Measurements from ENCODE around the gene PDE6A.

PDE6A gene

DNA sequence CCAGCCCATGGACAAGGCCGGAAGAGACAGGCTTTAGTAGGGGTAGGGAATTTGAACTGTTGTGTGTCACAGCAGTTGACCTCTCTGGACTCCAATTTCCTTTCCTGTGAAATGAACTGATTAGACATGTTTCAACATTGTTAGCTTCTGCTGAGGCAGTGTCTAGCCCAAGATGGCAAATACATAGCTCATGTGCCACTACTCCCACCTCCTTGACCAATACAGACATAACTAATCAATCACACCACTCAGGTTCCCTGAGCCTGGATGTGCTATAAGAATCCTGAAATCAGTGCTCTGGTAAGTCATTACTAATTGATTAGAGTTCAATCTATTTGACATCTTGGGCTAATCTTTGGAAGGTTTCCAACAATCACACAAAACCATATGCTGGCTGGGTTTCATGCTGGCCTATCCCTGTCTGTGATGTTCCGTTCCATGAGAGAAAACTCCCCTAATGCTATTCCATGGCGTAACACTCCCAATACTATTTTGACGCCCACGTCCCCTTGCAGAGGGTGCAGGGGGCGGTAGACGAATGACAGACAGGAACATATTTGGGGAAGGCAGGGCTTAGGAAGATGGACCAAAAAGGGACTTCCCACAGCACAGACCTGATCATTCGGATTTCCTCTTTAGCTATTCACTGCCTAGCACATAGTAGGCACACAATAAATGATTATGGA, 95.2 kb downstream of the PDE6A start:
- TF ChIP-seq, protein P1, sequence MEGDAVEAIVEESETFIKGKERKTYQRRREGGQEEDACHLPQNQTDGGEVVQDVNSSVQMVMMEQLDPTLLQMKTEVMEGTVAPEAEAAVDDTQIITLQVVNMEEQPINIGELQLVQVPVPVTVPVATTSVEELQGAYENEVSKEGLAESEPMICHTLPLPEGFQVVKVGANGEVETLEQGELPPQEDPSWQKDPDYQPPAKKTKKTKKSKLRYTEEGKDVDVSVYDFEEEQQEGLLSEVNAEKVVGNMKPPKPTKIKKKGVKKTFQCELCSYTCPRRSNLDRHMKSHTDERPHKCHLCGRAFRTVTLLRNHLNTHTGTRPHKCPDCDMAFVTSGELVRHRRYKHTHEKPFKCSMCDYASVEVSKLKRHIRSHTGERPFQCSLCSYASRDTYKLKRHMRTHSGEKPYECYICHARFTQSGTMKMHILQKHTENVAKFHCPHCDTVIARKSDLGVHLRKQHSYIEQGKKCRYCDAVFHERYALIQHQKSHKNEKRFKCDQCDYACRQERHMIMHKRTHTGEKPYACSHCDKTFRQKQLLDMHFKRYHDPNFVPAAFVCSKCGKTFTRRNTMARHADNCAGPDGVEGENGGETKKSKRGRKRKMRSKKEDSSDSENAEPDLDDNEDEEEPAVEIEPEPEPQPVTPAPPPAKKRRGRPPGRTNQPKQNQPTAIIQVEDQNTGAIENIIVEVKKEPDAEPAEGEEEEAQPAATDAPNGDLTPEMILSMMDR (IDR thresholded peaks at IDR 0.05; ENCODE audit: low read depth, low read length), result no peak
- DNase-seq (ENCODE audit: extremely low read depth, low read depth), result no peak

DNA sequence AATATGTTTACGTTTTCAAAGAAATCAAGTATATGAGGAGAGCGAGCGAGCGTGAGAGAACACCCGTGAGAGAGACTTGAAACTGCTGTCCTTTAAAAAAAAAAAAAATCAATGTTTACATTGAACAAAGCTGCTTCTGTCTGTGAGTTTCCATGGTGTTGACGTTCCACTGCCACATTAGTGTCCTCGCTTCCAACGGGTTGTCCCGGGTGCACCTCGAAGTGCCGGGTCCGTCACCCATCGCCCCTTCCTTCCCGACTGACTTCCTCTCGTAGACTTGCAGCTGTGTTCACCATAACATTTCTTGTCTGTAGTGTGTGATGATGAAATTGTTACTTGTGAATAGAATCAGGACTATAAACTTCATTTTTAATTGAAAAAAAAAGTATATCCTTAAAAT, 97.0 kb downstream of the PDE6A start:
- TF ChIP-seq, protein P1 (IDR thresholded peaks at IDR 0.05; ENCODE audit: low read depth, low read length), result no peak
- DNase-seq (ENCODE audit: extremely low read depth, low read depth), result no peak

DNA sequence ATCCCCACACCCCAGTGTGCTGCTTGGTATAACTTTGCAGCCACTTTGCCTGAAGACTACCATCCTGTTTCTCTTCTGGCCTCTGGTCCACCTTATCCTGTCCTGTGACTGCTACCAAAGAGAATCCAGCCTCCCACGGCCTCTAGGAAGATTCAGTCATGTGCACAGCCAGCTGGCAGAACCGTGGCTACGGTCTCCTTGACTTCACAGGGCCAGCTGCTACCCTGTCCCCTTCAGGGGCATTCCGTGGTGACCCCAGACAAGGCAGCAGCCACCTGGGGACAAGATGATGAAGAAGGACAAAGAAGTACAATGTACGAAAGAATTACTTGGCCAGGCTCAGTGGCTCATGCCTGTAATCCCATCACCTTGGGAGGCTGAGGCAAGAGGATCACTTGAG, 98.6 kb downstream of the PDE6A start:
- TF ChIP-seq, protein P1 (IDR thresholded peaks at IDR 0.05; ENCODE audit: low read depth, low read length), result no peak
- no peak for DNase-seq (ENCODE audit: extremely low read depth, low read depth)

DNA sequence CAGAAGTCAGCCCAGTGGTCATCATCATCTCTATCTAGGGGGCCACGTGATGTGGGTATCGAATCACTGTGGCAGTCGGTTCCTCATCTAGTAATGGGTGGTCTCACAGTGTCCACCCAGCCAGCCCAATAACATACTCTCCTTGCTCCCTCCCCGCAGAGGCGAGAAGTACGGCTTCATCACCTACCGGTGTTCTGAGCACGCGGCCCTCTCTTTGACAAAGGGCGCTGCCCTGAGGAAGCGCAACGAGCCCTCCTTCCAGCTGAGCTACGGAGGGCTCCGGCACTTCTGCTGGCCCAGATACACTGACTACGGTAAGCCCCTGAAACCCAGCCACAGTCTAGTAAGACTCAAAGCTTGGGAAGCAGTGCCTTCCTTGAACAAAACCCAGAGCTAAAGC, 99.0 kb downstream of the PDE6A start:
- DNase-seq (ENCODE audit: extremely low read depth, low read depth), result no peak
- TF ChIP-seq, protein P1 (IDR thresholded peaks at IDR 0.05; ENCODE audit: low read depth, low read length), result no peak

DNA sequence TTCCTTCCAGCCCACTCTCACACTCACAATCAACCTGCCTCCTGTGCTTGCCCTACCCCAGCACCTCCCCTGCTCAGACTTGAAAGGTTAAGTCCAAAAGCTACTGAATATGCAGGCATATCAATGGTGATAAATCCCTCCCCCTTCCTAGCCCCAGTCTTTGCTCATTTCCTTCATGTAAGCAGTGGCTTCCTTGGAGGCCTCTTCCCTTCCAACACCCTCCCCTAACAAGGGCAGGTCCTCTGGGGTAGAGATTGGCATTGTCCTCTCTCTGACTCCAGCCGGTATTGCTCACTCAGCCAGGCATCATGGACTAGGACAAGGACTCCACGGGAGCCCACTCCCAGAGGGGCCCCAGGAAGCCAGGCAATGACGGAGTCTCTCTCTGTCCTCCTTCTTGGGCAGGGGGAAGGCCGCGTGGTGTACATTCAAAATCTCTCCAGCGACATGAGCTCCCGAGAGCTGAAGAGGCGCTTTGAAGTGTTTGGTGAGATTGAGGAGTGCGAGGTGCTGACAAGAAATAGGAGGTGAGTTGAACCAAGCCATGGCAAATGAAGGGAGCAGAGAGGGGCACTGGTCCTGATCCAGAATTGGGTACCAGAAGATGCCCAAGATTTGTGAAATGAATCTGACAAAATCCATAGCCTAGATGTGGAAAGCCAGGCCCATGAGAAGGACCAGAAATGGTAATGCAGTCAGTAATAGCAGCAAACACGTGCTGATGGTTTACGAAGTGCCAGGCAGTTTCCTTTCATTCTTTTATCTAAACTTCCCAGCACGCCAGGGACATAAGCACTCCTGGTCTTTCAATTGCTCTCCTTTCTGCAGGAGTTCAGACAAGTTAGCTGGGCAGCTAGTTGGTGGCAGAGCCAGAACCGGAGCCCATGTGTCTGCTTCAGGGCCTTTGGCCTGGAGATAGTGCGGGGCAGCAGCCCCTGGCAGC, 102.5 kb downstream of the PDE6A start:
- DNase-seq (ENCODE audit: extremely low read depth, low read depth), result no peak
- TF ChIP-seq, protein P1 (IDR thresholded peaks at IDR 0.05; ENCODE audit: low read depth, low read length), result no peak

DNA sequence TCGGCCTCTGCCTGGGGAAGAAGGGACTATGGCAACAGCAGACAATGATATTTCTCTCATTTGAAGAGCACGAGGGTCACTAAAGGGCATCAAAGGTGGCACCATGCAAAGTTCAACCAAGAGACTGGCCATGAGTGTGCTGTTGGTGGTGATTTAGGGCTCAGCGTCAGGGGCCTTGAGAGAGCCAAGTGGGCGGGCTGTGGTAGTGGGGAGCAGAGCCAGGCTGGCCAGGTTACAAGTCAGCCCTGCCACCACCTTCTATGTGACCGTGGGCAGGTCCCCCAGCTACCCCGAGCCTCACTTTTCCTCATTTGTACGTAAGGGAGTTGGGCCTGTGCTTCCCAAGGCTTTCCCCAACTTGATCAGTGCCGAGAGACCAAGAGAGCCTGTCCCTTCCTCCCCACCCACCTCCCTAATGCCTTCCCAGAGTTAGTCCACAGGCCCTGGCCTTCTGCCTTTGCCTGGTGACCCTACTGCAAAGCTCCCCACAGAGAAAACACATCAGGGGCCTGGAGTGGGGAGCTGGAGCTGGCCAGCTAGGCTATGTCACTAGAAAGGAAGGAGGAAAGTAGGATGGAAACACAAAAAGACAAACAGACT, 104.3 kb downstream of the PDE6A start:
- DNase-seq (ENCODE audit: extremely low read depth, low read depth), result no peak
- TF ChIP-seq, protein P1 (IDR thresholded peaks at IDR 0.05; ENCODE audit: low read depth, low read length), result no peak

DNA sequence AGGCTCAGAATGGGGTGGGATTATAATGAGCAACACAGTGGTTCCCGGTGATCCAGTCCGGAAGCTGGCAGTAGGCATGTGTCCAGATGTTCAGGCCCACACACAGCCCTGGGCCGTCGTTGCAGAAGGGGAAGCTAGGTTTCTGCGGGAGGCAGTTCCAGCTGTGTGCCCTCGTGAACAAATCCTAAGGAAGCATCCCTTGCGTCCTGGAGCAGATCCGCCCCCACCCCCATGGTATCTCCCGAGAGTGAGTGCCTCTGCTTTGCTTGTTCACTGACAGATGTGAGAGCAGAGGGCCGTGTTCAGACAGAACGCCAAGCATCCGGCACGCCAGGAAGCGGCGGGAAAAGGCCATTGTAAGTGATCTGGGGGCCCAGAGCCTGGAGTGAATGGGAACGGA, 104.8 kb downstream of the PDE6A start:
- TF ChIP-seq, protein P1 (IDR thresholded peaks at IDR 0.05; ENCODE audit: low read depth, low read length), result no peak
- no peak for DNase-seq (ENCODE audit: extremely low read depth, low read depth)

All from AG09319 (cell line).